DMS153 (cell line): ENCODE measurements around the gene C11orf97.
"Not testable (repeated sequence)": the region's sequence is repeated elsewhere in the genome, so short reads cannot be mapped to it uniquely, and the experiment has no call there.

Experiments
- DNase-seq: peaks from one replicate; lab custom pipeline; 2025; lab: John Stamatoyannopoulos, UW

Gene C11orf97

GRCh38 chr11:94511932-94512781 is at the start of gene C11orf97:
Gene C11orf97, plus strand, starts transcription at chr11:94512461. Its CDS starts 68 bp downstream, at chr11:94512529.
- no peak for DNase-seq

GRCh38 chr11:94469416-94469815 is 42.8 kb upstream of the C11orf97 start:
- DNase-seq: no peak

GRCh38 chr11:94472916-94473799 is 39.1 kb upstream of the C11orf97 start:
- DNase-seq: no peak

GRCh38 chr11:94477624-94478023 is 34.6 kb upstream of the C11orf97 start:
- no peak for DNase-seq

- no peak for DNase-seq
These were observed 30.9 kb upstream of the C11orf97 start for GRCh38 chr11:94481342-94481741.

GRCh38 chr11:94486068-94486467 is 26.2 kb upstream of the C11orf97 start:
- DNase-seq: no peak

GRCh38 chr11:94493281-94494125 is 18.8 kb upstream of the C11orf97 start, which contains the start of the genes ANKRD49 and MRE11:
Gene ANKRD49, plus strand, starts transcription at chr11:94493984. Its CDS starts 2,710 bp downstream, at chr11:94496694.
Gene MRE11, minus strand, starts transcription at chr11:94493844. Its CDS starts 1,043 bp downstream, at chr11:94492801.
- peak; percentile 97 for DNase-seq

GRCh38 chr11:94494126-94494680 is 18.1 kb upstream of the C11orf97 start:
- DNase-seq: no peak

- DNase-seq: no peak
These were observed 12.1 kb upstream of the C11orf97 start for GRCh38 chr11:94500181-94500580.

- DNase-seq: no peak
These were observed 10.7 kb upstream of the C11orf97 start for GRCh38 chr11:94501522-94501921.

- no peak for DNase-seq
These were observed 7.5 kb upstream of the C11orf97 start for GRCh38 chr11:94504689-94505293.

- not testable (repeated sequence) for DNase-seq
These were observed 5.7 kb upstream of the C11orf97 start for GRCh38 chr11:94506513-94506912.

GRCh38 chr11:94507485-94507884 is 4.8 kb upstream of the C11orf97 start:
- no peak for DNase-seq

- DNase-seq: peak; percentile 44
These were observed 830 bp downstream of the C11orf97 start for GRCh38 chr11:94513091-94513490.

GRCh38 chr11:94515398-94515797 is 3.1 kb downstream of the C11orf97 start:
- no peak for DNase-seq

GRCh38 chr11:94516725-94517124 is 4.5 kb downstream of the C11orf97 start:
- DNase-seq: no peak

GRCh38 chr11:94518300-94518699 is 6.0 kb downstream of the C11orf97 start:
- DNase-seq: no peak

- DNase-seq: no peak
These were observed 7.3 kb downstream of the C11orf97 start for GRCh38 chr11:94519478-94520084.

- DNase-seq: no peak
These were observed 9.4 kb downstream of the C11orf97 start for GRCh38 chr11:94521684-94522083.

- DNase-seq: no peak
These were observed 12.1 kb downstream of the C11orf97 start for GRCh38 chr11:94524341-94524740.
